ENCODE measurements around the gene CIDEB.

DNA sequence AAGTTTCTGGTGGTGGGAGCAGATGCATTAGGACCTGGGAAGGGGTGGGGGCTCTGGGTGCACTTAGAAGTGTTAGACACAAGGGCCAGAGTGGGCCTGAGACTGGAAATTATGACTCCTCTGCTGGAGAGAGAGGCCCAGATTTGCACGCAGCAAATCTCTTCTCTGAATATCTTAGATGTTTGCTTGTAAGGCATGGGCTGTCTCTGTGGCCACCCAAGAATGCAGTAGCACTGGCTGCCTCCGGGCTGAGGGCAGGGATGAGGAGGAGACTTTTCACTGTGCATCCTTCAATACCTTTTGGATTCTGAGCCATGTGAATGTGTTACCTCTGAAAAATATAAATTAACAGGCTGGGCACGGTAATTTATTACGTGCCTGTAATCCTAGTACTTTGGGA lies 22.4 kb downstream of the CIDEB start:
- TF ChIP-seq CTCF (IDR thresholded peaks at IDR 0.05) (no peak), POLR2A (IDR thresholded peaks at IDR 0.05) (no peak)

Data from ovary (tissue), 3 donors.